ENCODE data around the gene TINAG.

The TINAG gene

DNA sequence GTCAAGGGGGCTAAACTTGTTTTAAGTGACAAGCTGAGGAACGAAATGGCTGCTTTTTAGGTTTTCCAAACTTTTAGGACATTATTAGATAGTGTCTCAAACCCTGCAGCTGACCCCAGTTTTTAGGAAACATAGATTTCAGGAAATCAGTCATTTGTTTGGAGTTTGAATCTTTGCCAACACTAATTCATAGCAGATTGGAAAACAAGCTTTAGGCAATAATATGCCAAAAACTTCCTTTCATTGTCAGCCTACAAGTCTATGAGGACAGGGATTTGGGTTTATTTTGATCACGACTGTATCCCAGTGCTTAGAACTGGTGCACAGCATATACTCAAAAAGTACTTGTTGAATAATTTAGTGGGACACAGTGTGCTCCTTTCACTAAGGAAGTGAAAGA lies 123.2 kb downstream of the TINAG start:
- DNase-seq, result no peak
